ELR (cell line): Measurements from ENCODE around the gene CHMP2A.

ENCODE experiments used
- DNase-seq: peaks from one replicate; pipeline ENCODE4 v3.0.0-alpha.2; 2015; ENCODE audit warnings: low read depth

CHMP2A gene

DNA sequence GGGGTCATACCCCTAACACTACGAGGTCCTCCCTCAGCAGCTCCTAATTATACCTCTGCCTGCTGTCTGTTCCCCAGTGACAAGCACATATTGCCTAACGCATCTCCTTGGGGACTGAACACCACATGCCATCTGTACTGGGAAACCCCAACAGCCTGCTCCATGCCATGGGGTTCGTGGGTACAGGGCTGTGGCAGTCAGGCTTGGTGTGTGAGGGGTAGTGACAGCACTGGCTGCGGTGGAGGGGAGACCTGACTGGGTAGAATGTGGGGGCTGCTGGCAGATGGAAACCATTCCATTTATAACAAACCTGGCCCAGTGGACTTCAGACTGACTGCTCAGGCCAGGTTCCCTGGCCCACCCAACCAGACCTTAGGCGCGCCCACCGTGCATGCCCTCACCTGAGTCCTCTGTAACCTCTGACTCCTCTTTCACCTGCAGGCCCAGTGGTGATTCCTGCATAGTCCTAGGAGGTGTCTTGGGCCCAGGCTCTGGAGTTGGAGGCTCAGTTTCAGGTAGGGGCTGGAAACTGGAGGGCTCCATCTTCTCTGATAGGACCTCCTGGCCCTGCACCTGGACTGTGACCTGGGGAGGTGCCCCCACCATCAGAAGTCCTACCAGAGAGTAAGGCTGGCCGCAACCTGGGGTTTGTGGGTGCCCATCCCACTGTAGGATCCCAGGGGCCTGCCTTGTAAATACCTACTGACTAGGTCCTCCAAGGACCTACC lies 15.2 kb upstream of the CHMP2A start:
- no peak for DNase-seq

DNA sequence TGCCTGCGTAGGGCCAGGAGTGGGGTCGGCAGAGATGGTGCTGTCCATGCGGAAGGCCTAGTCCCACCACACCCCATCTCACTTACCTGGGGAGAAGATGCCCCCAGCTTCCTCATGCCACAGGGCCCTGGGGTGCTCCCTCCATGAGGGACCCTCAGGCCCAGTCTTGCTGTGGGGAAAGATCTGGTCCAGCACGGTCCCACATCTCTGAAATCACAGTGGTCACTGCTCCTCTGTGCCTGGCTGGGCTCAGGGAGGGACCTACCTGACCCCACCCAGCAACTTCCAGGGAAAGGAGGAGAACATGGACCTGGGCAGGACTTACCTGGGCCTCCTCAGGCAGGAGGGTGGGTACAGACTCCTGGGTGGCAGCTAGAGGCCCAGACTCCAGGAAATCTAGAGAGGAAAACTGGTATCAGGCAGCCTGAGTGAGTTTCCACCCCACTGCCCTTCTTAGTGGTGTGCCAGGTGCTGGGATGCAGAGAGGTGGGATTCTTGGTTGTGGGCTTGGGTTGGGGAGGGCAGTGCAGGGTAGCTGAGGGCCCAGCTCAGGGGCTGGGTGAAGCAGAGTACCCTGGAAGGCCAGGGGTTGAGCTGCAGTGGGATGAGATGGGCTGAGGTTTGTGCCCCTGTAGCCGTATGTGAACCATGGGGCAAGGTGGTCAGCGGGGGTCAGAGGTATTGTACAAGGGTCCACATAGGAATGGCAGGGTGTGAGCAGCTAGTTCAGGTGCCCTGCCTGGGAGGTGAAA lies 14.5 kb upstream of the CHMP2A start:
- DNase-seq = no peak

DNA sequence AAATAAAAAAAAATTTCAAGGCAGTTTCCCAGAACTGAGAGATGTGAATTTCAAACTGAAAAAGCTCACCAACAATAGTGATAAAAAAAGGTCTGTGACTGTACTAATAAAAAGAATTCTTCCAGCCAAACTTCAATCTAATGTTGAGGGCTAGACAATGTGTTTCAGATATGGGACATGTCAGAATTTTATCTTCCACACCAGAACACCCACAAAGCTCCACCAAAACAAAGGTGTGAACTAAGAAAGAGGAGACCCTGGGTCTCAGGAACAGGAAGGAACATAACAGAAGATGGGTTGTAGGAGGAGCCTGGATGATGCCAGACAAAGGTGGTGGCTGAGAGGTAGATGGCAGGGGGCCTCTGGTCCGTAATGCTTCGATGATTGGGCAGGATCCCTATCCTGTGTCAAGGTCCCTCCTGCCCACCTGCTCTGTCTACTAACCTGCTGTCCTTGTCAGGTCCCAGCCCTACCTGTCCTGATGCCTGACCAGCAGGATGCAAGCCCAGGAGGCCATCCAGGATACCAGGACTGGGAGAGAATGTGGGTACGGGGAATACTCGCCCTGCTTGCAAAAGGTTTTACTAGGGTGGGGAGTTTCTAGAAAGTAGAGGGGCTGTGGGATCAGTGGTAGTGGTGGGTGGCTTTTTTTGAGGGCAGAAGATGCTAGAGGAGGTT lies 13.7 kb upstream of the CHMP2A start:
- no peak for DNase-seq

DNA sequence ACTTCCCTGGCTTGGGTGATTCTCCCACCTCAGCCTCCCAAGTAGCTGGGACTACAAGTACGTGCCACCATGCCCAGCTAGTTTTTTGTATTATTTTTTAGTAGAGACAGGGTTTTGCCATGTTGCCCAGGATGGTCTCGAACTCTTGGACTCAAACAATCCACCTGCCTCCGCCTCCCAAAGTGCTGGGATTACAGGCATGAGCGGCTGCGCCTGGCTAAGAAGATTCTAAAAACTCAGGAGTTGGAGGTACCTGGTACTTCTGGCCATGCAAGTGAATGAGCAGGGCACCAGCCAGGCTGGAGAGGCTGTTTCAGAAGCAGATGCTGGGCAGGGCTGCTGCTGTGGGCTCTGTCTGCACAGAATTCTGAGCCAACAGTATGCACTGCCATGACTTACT lies 12.1 kb upstream of the CHMP2A start:
- no peak for DNase-seq

DNA sequence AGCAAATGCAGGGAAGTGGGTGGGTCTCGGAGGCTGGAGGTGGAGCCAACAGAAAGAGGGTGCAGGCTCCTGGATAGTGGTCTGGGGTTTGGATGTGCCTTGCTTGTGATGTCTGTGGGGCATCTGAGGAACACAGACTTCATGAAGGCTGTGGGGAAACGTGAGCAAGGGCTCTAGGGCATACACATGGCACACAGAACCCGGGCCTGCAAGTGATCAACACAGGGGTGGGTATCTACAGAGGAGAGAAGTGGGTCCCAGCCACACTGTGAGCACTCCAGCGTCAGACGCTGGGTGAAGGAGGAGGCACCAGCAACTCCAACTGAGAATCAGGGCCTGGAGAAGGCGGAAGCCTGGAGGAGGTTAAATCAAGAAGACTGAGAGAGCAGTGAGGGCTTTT lies 8.9 kb upstream of the CHMP2A start:
- DNase-seq = no peak

DNA sequence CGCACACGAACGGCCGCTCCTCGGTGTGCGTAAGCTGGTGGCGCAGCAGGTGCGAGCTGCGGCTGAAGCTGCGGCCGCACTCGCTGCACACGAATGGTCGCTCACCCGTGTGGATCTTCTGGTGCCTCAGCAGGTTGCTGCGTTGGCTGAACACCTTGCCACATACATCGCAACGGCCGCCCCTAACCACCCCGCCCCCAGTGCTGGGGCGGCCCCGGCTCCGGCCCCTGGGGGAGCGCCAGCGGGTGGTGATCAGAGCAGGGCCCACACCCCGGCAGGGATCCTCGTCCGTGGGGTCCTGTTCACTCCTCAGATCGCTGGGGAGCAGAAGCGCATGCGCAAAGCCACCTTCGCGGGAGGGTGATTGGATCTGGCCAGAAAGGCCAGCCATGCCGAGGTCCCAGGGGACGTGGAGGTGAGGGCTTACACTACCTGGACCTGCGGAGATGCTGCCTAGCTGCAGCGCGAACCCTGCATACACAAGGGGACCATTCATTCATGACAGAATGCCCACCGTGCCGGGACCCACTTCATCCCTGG lies 8.2 kb upstream of the CHMP2A start:
- no peak for DNase-seq

DNA sequence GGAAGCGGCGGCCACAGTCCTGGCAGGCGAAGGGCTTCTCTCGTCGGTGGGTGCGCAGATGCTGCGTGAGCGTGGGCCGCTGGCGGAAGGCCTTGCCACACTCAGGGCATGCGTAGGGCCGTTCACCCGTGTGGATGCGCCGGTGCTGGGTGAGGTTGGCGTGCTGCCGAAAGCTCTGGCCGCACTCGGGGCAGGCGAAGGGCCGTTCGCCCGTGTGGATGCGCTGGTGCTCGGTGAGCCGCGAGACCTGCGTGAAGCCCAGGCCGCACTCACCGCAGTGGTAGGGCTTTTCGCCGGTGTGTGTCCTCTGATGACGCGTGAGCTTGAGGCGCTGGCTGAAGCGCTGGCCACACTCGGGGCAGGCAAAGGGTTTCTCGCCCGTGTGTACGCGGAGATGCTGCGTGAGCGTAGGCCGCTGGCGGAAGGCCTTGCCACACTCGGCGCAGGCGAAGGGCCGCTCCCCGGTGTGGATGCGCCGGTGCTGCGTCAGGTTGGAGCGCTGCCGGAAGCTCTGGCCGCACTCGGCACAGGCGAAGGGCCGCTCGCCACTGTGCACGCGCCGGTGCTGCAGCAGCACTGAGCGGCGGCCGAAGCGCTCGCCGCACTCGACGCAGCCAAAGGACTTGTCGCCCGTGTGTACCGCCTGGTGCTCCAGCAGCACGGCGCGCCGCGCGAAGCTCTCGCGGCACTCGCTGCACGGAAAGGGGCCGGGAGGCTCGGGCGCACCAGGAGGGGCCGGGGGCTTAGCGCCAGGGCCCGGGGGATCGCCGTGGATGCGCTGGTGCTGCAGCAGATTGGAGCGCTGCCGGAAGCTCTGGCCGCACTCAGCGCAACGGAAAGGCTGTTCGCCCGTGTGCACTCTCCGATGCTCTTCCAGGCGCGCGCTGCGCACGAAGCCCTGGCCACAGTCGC lies 7.5 kb upstream of the CHMP2A start:
- DNase-seq = no peak

DNA sequence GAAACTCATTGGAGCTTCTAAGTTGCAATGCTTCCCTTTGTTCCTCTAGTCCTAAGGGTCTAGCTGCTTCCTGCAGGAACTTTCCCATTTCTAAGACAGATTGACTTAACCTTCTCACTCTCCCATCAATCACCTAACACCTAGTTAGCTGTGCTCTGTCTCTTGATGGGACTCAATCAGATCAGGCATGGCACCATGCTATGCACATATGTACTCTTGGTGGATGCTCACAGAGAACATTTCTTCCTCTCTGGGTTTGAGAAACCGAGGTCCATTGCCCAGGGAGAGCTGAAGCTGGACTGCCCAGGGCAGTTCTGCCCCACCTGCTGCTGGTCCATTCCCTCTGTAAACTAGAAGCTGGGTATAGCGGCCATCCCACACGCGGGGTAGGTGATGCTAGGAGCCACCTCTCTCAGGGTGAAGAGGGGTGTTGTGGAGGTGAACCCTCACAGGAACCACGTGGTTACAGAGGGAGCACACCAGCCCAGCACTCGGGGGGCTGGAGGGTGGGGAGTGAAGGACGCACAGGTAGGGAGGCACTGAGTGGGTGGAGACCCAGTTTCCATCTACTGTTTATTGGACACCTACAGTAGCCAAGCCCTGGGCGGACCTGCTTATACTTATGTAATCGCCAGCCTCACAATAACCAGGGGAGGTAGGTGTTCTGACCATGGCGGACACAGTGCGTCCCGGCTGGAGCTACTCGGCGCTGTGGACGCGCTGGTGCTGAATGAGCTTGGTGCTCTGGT lies 6.6 kb upstream of the CHMP2A start:
- no peak for DNase-seq

DNA sequence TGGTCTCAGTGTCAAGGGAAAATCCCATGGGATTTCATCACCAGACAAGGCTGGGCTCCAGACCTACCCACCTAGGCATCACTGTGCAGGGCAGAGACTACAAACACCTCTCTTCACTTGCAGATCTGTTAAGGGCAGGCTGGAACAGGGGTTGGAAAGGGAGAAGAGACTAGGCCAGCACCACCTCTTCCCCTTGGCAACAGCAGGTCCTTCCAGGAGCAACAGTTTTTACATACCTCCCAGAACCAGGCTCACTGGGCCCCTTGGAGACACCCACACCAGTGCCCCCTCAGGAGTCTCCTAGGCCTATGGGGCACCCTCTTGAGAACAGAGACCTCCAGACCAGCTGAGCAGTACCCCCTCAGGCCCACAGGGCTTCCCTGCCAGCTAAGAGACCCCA lies 6.0 kb upstream of the CHMP2A start:
- no peak for DNase-seq

DNA sequence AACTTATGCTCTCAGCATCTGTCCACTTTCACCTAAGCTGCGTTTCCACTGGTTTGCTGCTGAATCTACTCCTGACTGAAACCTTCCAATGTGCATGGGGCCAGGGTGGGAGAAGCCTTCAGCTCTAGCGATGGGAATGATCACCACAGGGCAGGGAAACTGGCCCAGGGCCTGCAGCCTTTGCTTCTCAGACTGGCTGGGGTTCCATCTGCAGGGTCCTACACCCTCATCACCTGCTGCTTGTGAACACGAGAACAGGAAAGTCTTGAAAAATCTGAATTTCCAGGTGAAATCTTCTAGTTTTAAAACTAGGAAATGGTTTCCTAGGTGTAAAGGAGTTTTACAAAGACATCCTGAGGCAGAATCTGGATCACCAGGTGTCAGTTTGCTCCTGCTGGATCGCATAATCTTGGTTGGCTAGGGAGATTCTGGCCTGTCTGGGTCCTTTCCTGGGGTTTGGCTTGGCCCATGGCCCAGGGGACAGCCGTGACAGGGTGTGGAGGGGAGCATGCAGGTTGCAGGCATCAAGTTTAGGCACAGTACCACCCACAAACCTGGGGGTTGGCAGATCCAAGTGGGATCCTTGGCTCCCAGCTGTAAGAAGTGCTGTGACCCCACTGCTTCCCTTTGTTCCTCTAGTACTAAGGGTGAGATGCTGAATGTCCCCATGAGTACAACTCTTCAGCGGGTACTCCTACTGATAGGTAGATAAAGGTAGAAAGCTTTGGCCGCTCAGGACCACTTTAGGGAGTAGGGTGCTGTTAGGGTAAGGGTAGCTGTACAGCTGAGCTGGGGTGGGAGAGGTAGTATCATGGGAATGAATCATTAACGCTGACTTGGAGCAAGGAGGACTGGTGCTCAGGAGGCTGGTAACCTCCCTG lies 5.3 kb upstream of the CHMP2A start:
- DNase-seq = no peak

DNA sequence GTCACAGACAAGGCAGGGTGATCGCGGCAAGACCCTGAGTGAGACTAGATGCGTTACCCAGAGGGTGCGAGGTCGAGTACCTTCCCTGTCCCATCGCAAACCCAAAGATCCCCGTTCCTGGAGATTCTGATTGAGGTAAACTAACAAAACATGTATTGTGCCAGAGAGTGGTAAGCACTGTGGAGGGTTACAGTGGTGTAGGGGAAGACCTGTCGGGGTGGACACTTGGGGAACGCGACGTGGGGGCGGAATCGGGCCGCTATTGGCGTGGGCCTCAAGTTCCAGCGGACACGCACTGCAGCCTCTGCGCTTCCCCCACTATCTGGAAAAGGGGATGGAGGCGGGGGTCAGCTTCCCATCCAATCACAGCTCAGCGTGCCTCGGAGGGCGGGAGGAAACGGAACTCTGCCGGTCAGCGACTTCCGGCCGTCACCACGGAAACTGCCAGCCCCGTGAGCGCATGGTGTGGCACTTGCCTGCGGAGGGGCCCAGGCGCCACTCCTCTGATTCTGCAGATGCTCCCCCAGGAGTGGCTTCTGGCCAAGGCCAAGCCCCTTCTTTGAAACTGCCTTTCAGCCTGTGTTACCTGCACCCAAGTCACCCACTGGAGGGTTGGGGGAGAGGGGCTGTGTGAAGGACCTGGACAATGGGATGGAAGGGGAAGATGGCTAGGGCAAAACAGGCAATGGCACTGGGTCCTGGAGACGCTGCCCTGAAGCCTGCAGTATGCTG lies 4.5 kb upstream of the CHMP2A start:
- peak; percentile 89 for DNase-seq

DNA sequence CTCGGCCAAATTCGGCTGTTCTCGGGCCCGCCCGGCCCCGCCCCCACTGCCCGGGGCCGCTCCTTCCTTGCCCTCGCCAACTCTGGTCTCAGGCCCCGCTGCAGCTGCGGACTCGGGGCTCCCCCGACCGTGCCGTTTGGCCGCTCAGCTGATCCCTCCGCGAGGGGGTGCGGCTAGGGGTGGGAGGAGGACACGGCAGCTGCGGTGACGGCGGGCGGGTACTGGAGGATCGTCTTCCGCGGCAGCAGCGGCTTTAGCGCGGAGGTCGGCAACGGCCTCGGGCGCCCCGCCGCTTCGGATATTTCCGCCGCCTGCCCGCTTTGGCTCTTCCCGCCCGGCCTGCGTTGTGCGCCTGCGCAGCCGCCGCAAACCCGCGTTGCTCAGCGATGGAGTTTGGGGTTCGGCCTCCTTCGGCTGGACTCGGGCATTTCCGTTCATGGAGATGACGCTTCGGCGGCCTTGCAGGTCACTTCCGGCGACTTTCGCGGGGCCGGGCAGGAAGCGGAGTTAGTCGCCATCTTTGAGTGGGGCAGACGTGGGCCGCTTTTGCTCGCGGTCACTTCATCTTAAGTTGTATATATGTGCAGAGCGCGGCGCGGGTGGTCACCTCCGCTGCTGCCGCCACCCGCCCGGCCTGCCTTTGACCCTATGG lies 3.8 kb upstream of the CHMP2A start:
- DNase-seq = peak; percentile 97

DNA sequence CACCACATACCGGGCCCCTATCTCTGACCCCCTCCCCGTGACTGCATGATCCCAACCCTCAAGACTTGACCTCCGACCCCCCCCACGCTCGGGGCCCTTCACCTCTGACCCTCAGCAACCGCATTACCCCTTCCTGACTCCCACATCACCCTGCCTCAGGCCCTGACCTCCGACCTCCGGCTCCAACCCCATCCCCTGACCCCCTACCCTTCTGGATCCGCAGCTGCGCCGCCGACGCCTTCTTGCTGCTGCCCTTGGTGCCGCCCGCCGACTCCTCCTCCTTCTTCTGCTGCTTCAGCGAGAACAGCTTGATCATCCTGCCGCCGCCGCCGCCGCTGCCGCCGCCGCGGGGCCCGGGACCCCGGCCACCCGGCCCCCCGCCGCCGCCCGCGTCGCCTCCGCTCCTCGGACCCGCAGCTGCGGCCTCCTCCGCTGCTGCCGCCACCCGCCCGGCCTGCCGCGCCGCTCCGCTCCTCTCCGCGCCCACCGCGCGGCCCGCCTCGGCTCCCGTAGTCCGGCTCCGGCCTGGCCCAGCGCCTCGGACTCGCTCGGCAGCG lies 3.2 kb upstream of the CHMP2A start, which contains the start of gene UBE2M:
TSS of gene UBE2M (minus strand) at position 546 of the 557 bp plus-strand sequence. CDS start at position 316, 230 bp downstream.
- DNase-seq = peak; percentile 46

DNA sequence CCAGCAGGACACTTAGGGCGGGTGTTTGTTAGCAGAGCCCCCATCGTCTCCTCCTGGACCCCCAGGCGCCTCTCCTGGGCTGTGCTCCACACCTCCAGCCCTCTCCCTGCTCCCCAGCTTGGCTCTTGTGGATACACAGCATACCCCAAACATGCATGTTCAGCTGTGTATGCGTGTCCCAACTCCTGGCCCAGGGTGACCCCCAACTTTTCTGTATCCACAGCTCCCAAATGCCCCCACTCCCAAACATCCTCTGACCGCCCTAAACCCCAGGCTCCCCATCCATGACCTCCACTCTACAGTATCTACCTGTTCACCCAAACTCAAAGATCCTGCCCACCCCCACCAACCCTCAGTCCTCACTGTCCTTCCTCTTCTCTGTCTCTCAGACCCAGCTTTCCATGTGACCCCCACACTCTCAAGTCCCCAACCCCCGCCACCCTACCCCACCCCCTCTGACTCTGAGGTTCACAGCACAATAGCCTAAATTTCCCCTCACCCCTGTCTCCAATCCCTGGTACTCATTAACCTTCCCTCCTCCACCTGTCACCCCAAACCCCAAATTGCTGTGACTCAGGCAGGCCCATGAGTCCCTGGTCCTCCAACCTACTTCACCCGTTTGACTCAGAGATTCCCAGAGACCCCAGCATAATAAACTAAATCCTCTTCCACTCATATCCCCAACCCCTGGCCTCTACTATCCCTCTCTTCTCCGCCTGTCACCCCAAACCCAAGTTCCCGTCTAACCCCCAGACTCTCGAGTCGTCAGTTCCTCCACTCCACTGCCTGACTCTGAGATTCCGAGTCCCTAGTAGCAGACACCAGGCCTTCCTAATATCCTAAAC lies 2.5 kb upstream of the CHMP2A start:
- DNase-seq = no peak

DNA sequence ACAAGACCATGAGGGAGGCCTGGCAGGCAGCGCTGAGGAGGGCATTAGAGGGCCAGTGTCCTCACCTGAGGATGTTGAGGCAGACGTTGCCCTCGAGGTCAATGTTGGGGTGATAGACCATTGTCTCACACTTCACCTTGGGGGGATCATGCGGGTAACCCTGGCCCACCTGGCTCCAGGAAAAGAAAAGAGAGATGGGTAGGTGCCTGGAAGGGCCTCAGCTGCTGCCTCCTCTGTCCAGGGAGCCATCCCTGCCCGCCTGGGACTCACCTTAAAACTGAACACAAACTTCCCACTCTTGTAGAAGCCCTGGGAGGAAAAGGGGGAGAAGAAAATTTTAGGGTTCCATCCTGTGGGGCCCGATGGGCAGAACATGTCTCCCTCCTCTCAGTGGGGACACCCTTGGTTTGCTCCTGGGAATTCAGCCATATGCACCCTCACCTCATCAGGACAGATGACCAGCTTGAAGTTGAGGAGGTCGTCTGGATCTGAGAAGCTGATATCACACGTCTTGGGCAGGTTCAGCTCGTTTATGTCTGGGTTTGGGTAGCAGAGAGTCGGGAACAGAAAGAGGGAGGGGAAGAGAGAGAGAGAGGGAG lies 1.8 kb upstream of the CHMP2A start:
- DNase-seq = no peak

DNA sequence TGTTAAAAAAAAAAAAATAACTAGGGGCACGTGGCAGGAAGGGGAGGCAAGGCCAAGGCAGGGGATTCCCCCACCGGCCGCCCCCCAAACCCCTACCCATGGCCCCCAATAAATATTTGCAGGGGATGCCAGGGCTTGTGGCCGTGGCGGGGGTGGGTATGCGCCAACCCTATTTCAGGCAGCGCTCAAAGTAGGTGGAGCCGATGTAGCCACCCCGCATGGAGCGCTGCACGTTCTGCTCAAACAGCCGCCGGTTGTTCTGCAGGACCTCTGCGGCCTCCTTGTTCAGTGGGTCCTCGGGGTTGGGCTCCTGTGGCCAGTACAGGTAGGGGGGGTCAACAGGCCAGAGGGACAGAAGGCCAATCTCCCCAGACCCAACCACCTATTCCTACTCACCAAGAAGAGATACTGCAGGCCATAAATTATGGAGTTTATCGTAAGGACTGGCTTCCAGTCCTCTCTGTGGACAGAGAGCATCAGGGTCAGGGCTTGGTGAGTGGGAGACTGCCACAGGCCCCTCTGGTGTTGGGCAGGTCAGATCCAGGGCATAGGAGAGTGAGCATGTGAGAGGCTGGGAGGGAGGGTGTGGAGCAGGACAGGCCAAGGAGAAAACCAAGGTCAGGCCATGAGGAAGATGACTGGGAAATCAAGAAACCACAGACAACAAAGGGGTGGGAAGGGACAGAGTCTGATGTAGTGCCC lies 1.2 kb upstream of the CHMP2A start:
- no peak for DNase-seq
